ENCODE results near the gene ERCC4. TPM values are rescaled to one million over a fixed set of nuclear protein-coding genes. Genes with fewer than 3 reads are reported as not detected.

ERCC4 gene
- total and polyA plus RNA-seq, 2 of the 8 experiments (the other 6 are each of a cell fraction or from before 2014, with no cell fraction given): 1.6 to 13.2 TPM

DNA sequence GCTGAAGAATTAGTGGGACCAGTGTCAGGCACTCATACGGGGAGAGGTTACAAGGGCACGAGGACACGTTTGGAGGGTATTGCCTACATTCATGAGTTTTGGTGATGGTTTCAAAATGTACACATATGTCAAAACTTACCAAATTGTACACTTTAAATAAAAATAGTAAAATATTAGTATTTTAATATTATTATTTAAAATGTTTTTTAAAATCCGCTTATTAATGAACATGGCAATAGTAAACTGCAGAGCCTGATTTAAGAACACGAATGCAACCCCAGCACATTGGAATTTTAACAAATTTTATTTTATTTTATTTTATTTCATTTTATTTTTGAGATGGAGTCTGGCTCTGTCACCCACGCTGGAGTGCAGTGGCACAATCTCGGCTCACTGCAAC, 10.9 kb upstream of the ERCC4 start:
- Histone ChIP-seq H2BK15ac (ENCODE audit: low read length) (no peak overlapping the region), H2BK12ac (ENCODE audit: low read depth, low read length) (no peak overlapping the region), H3K27me3 (replicated peaks in 1 of 4; ENCODE audit: control insufficient read depth in 3 of 4, extremely low read depth in 1 of 4, insufficient read depth in 3 of 4, low read length in 3 of 4) (no peaks in the 10 kb centered on the region), H4K20me1 (replicated peaks in 1 of 2; ENCODE audit: control insufficient read depth in 1 of 2, insufficient read depth in 2 of 2, low read length in 2 of 2) (no peaks in the 10 kb centered on the region), H3K18ac (ENCODE audit: extremely low read depth, low read length) (no peak overlapping the region), H3K23me2 (ENCODE audit: low read depth, low read length) (no peaks in the 10 kb centered on the region), H3K9me3 (ENCODE audit: insufficient read depth in 2 of 2, low read depth in 1 of 2, low read length in 1 of 2) (peaks cover 0 to 3% of the 10 kb centered on the region in 2 experiments; a peak in 1 of 4 replicates), H2AK5ac (ENCODE audit: low read depth, low read length) (no peak overlapping the region), H4K8ac (ENCODE audit: extremely low read depth, insufficient read depth, low read length) (no peak overlapping the region; the same call in 1 of the 2 replicates), H3K4me3 (ENCODE audit: extremely low read depth in 1 of 4, insufficient read depth in 2 of 4, low read depth in 3 of 4, low read length in 4 of 4) (no peak overlapping the region), H3K4me2 (ENCODE audit: insufficient read depth in 1 of 2, low read depth in 2 of 2, low read length in 2 of 2) (no peak overlapping the region), H3K79me2 (ENCODE audit: control insufficient read depth in 1 of 2, insufficient read depth in 2 of 2, low read length in 2 of 2) (no peaks in the 10 kb centered on the region), H3K56ac (replicated peaks; ENCODE audit: insufficient read length, low read depth, low read length) (no peak overlapping the region), H2BK5ac (ENCODE audit: low read depth, low read length) (no peak overlapping the region), H3K4me1 (replicated peaks in 1 of 4; ENCODE audit: control insufficient read depth in 3 of 4, insufficient read depth in 4 of 4, low read length in 3 of 4) (no peaks in the 10 kb centered on the region), H3K4ac (replicated peaks; ENCODE audit: insufficient read length, low read depth, low read length) (no peak overlapping the region), H4K91ac (replicated peaks; ENCODE audit: insufficient read length, low read length) (no peak overlapping the region), H3K79me1 (ENCODE audit: low read depth, low read length) (no peaks in the 10 kb centered on the region), H4K5ac (ENCODE audit: insufficient read length, low read depth, low read length) (no peak overlapping the region), H3K36me3 (ENCODE audit: control insufficient read depth in 2 of 4, insufficient read depth in 4 of 4, low read length in 3 of 4) (no peaks in the 10 kb centered on the region), H3K23ac (ENCODE audit: insufficient read length) (no peak overlapping the region), H2BK120ac (replicated peaks; ENCODE audit: low read depth, low read length) (no peak overlapping the region), H2BK20ac (ENCODE audit: low read length) (no peak overlapping the region), H3K14ac (ENCODE audit: insufficient read length) (no peak overlapping the region), H2AFZ (ENCODE audit: low read length) (no peak overlapping the region), H3K27ac (ENCODE audit: low read depth, low read length) (no peak overlapping the region), H3K9ac (replicated peaks in 1 of 4; ENCODE audit: extremely low read depth in 1 of 4, low read depth in 3 of 4, low read length in 3 of 4) (no peak overlapping the region)
- POLR2A ChIA-PET (ENCODE audit: partially characterized antibody): interaction anchor here (1.3 kb wide), 1 partner anchor 11 kb away, joined by 4 read pairs; the partner anchor contains the start of gene ERCC4
- 92% methylated on average over 7 of the region's 7 CpGs; no CpG with 5 or more reads in 1 of the 2 experiments for WGBS, 2 experiments (ENCODE audit: extremely low coverage in 1 of 2, insufficient coverage in 1 of 2, insufficient read length in 1 of 2, insufficient replicate concordance in 2 of 2, low coverage in 1 of 2, low lambda C conversion rate in 2 of 2, missing lambda C conversion rate in 1 of 2)
- TF ChIP-seq, protein P1, sequence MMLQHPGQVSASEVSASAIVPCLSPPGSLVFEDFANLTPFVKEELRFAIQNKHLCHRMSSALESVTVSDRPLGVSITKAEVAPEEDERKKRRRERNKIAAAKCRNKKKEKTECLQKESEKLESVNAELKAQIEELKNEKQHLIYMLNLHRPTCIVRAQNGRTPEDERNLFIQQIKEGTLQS (IDR thresholded peaks at IDR 0.05; ENCODE audit: insufficient read depth, low read depth, low read length): no peak
- TF ChIP-seq SIRT6 (IDR thresholded peaks at IDR 0.05; ENCODE audit: low read length) (no peak), POU5F1 (IDR thresholded peaks at IDR 0.05; ENCODE audit: low read depth, low read length) (no peak)
- DNase-seq (ENCODE audit: low read depth in 1 of 2, low spot score in 2 of 2) (no peak), FAIRE-seq (no peak)
- CTCF ChIA-PET (ENCODE audit: partially characterized antibody): no interaction called here
